Measurements from ENCODE around the gene MTMR12. TPM values are rescaled to one million over a fixed set of nuclear protein-coding genes. Genes with fewer than 3 reads are reported as not detected.

The MTMR12 gene
- total and polyA plus RNA-seq, 2 of the 8 experiments (the other 6 are each of a cell fraction or from before 2014, with no cell fraction given): 19.1 to 59.3 TPM

DNA sequence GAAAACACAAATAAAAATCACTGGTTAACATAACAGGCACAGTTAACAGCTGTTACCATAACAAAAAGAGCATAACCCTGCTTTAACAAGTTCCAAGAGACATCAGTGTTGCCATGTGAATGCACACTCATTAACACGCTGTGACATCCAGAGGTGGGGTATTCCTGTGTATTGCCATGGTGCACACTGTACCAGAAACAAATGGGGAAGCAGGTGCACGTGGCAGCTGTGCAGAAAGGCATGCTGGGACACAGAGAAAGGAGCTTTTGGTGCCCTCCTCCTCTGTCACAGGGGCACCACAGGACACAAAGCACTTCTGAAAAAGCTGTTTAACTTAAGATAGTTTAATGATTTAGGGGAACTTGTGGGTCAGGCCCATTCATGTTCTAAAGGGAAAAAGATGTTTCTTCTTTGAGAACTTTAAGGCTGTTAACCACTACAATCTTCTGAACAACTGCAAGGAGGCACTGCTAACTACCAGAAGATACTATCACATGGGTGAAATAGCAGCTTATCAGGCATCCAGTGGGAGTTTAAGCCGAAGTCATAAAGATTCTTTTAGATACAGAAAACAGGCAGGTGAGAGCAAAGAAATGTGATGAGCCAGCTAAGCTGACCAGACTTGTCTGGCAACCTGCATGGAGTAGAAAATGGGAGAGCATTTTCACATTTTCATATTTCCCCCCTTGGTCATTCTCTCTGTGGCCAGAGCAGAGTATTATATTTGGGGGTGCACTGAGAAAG, 82.2 kb downstream of the MTMR12 start:
- peaks cover 3 to 5% of the 10 kb centered on the region in 2 experiments for H4K20me1 ChIP-seq (replicated peaks in 1 of 2; ENCODE audit: control insufficient read depth in 1 of 2, insufficient read depth in 2 of 2, low read length in 2 of 2)
- no peak for FAIRE-seq
- CTCF ChIA-PET (ENCODE audit: partially characterized antibody): interaction anchor here (0.6 to 6.9 kb wide), 11 partner anchors 10 to 152 kb away, joined by 3 to 117 read pairs (median 5); partner anchors contain the start of gene MTMR12
- H4K5ac ChIP-seq (ENCODE audit: insufficient read length, low read depth, low read length): no peak overlapping the region
- no peak overlapping the region for H2AK5ac ChIP-seq (ENCODE audit: low read depth, low read length)
- no peak overlapping the region for H3K18ac ChIP-seq (ENCODE audit: extremely low read depth, low read length)
- no peak overlapping the region for H2BK15ac ChIP-seq (ENCODE audit: low read length)
- no peak overlapping the region for H2BK12ac ChIP-seq (ENCODE audit: low read depth, low read length)
- H3K4ac ChIP-seq (replicated peaks; ENCODE audit: insufficient read length, low read depth, low read length): no peak overlapping the region
- DNase-seq (ENCODE audit: low read depth in 1 of 2, low spot score in 2 of 2): no peak
- H2BK120ac ChIP-seq (replicated peaks; ENCODE audit: low read depth, low read length): no peak overlapping the region
- no peak overlapping the region for H3K4me2 ChIP-seq (ENCODE audit: insufficient read depth in 1 of 2, low read depth in 2 of 2, low read length in 2 of 2)
- no peak overlapping the region for H3K4me3 ChIP-seq (ENCODE audit: extremely low read depth in 1 of 4, insufficient read depth in 2 of 4, low read depth in 3 of 4, low read length in 4 of 4)
- H3K23me2 ChIP-seq (ENCODE audit: low read depth, low read length): no peaks in the 10 kb centered on the region; the same call in 1 of the 2 replicates
- POLR2A ChIA-PET (ENCODE audit: partially characterized antibody): no interaction called here
- no peak overlapping the region for H4K8ac ChIP-seq (ENCODE audit: extremely low read depth, insufficient read depth, low read length)
- H3K27me3 ChIP-seq (replicated peaks in 1 of 4; ENCODE audit: control insufficient read depth in 3 of 4, extremely low read depth in 1 of 4, insufficient read depth in 3 of 4, low read length in 3 of 4): no peaks in the 10 kb centered on the region
- H4K91ac ChIP-seq (replicated peaks; ENCODE audit: insufficient read length, low read length): no peak overlapping the region
- H2BK5ac ChIP-seq (ENCODE audit: low read depth, low read length): no peak overlapping the region
- H3K36me3 ChIP-seq (ENCODE audit: control insufficient read depth in 2 of 4, insufficient read depth in 4 of 4, low read length in 3 of 4): peaks cover 8 to 47% (median 25%) of the 10 kb centered on the region in 4 experiments
- H3K14ac ChIP-seq (ENCODE audit: insufficient read length): no peak overlapping the region
- H2AFZ ChIP-seq (ENCODE audit: low read length): no peak overlapping the region
- no peaks in the 10 kb centered on the region for H3K79me2 ChIP-seq (ENCODE audit: control insufficient read depth in 1 of 2, insufficient read depth in 2 of 2, low read length in 2 of 2)
- peaks cover 0 to 3% (median 1%) of the 10 kb centered on the region in 4 experiments; a peak in 2 of 7 replicates for H3K4me1 ChIP-seq (replicated peaks in 1 of 4; ENCODE audit: control insufficient read depth in 3 of 4, insufficient read depth in 4 of 4, low read length in 3 of 4)
- no peak overlapping the region for H3K23ac ChIP-seq (ENCODE audit: insufficient read length)
- no peak overlapping the region for H2BK20ac ChIP-seq (ENCODE audit: low read length)
- no peak overlapping the region for H3K56ac ChIP-seq (replicated peaks; ENCODE audit: insufficient read length, low read depth, low read length)
- no peaks in the 10 kb centered on the region for H3K79me1 ChIP-seq (ENCODE audit: low read depth, low read length)
- no peak overlapping the region for H3K27ac ChIP-seq (ENCODE audit: low read depth, low read length)
- no peaks in the 10 kb centered on the region for H3K9me3 ChIP-seq (ENCODE audit: insufficient read depth in 2 of 2, low read depth in 1 of 2, low read length in 1 of 2)
- WGBS, 2 experiments (ENCODE audit: extremely low coverage in 1 of 2, insufficient coverage in 1 of 2, insufficient read length in 1 of 2, insufficient replicate concordance in 2 of 2, low coverage in 1 of 2, low lambda C conversion rate in 2 of 2, missing lambda C conversion rate in 1 of 2): 81% methylated on average over 3 of the region's 3 CpGs; no CpG with 5 or more reads in 1 of the 2 experiments
- no peak overlapping the region for H3K9ac ChIP-seq (replicated peaks in 1 of 4; ENCODE audit: extremely low read depth in 1 of 4, low read depth in 3 of 4, low read length in 3 of 4)
- TF ChIP-seq SIX5 (IDR thresholded peaks at IDR 0.05; ENCODE audit: low read depth, low read length) (no peak), POLR2AphosphoS5 (IDR thresholded peaks at IDR 0.05; ENCODE audit: low read depth, low read length) (no peak), E2F6 (IDR thresholded peaks at IDR 0.05) (no peak), HDAC2 (IDR thresholded peaks at IDR 0.05; ENCODE audit: borderline replicate concordance in 1 of 2, low read depth in 2 of 2, low read length in 2 of 2) (no peak), GTF2F1 (IDR thresholded peaks at IDR 0.05; ENCODE audit: borderline replicate concordance, low read depth, low read length) (no peak), SP2 (IDR thresholded peaks at IDR 0.05; ENCODE audit: low read length) (no peak), CHD1 (IDR thresholded peaks at IDR 0.05; ENCODE audit: low read depth, low read length) (no peak), TAF1 (IDR thresholded peaks at IDR 0.05; ENCODE audit: low read depth, low read length) (no peak), FOSL1 (IDR thresholded peaks at IDR 0.05; ENCODE audit: insufficient read depth, low read depth, low read length) (no peak), USF2 (IDR thresholded peaks at IDR 0.05; ENCODE audit: low read length) (no peak)

Data from H1 (cell line).